WERI-Rb-1 (cell line): ENCODE data around the gene NT5C1B.

Experiments used
- DNase-seq: peaks from one replicate; pipeline ENCODE4 v3.0.0-alpha.2; 2020
- H3K27ac ChIP-seq: fragments of 250-450 bp; sonication (Bioruptor Pico); 2 replicates; pipeline ENCODE4 v1.5.1; 2020; ENCODE audit warnings: mild to moderate bottlenecking, moderate library complexity
- H3K27me3 ChIP-seq: fragments of 250-450 bp; sonication (Bioruptor Pico); 2 replicates; pipeline ENCODE4 v1.5.1; 2021; ENCODE audit warnings: mild to moderate bottlenecking, low read depth, moderate library complexity; ENCODE audit not compliant: insufficient read depth, severe bottlenecking
- H3K36me3 ChIP-seq: fragments of 250-450 bp; sonication (Bioruptor Pico); 2 replicates; pipeline ENCODE4 v1.5.1; 2020; ENCODE audit warnings: mild to moderate bottlenecking, moderate library complexity
- H3K4me3 ChIP-seq: 2 replicates; pipeline ENCODE4 v1.5.1; 2011; ENCODE audit warnings: low read depth, mild to moderate bottlenecking, control low read depth, low read length
- H3K9me3 ChIP-seq: fragments of 250-450 bp; sonication (Bioruptor Pico); 2 replicates; pipeline ENCODE4 v1.5.1; 2021; ENCODE audit warnings: mild to moderate bottlenecking, moderate library complexity; ENCODE audit not compliant: severe bottlenecking
- TF ChIP-seq, protein P1 (sequence below): IDR thresholded peaks from 2 replicates; pipeline ENCODE4 v1.5.1; 2011; ENCODE audit warnings: low read depth, mild to moderate bottlenecking, control low read depth, inconsistent platforms, low read length

Gene NT5C1B

DNA sequence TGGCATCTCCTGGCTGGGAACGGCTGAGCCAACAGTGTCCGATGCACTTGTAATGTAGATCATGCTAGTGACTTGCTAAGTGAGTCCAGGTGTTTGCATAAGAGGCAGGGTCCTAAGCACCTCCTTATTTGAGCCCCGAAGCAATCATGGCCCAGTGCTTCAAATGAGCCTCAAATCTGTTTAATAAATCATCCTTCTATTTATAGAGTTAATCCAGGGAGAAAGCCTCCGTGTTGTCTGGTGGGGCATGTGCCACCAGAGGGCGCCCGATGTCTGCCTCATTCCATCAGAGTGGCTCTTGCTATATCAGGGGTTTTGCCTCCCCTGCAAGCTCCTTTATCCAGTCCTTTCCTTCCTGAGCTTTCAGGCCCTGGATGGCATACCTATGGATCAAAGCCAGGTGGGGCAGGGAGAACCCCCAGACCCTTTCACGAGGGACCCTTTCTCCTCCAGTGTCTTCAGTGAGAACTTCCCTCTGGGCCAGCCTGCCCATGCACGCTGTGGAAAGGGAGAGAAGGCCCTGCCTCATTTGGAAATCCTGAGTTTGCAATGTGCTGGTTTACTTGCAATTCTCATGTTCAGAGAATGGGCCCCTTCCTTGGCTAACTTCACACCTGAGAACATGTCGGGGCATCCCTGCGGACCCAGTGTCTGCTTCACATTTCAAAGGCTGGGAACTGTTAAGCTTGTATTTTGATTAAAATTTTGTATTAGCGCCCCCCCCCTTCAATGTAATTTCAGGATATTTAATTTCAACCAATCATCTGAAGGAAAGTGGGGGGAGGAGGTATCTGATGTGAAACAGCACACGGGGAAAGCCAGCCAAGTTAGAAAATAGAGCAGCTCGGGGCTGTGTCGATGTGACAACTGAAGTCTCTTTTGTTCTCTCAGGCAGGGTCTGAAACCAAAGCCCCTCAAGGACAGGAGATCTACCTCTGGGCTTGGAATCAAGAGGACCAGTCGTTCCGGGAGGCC is 68.6 kb downstream of the NT5C1B start:
- no peak overlapping the region for H3K4me3 ChIP-seq
- no peaks in the 10 kb centered on the region for H3K9me3 ChIP-seq
- peak; percentile 90 for DNase-seq
- TF ChIP-seq, protein P1, sequence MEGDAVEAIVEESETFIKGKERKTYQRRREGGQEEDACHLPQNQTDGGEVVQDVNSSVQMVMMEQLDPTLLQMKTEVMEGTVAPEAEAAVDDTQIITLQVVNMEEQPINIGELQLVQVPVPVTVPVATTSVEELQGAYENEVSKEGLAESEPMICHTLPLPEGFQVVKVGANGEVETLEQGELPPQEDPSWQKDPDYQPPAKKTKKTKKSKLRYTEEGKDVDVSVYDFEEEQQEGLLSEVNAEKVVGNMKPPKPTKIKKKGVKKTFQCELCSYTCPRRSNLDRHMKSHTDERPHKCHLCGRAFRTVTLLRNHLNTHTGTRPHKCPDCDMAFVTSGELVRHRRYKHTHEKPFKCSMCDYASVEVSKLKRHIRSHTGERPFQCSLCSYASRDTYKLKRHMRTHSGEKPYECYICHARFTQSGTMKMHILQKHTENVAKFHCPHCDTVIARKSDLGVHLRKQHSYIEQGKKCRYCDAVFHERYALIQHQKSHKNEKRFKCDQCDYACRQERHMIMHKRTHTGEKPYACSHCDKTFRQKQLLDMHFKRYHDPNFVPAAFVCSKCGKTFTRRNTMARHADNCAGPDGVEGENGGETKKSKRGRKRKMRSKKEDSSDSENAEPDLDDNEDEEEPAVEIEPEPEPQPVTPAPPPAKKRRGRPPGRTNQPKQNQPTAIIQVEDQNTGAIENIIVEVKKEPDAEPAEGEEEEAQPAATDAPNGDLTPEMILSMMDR: peak; percentile 95
- peaks cover 74% of the 10 kb centered on the region for H3K27me3 ChIP-seq
- no peaks in the 10 kb centered on the region for H3K36me3 ChIP-seq
- no peak overlapping the region for H3K27ac ChIP-seq

GRCh38 chr2:18519914-18520450 is 69.4 kb downstream of the NT5C1B start:
- TF ChIP-seq, protein P1: no peak
- Histone ChIP-seq H3K9me3 (no peaks in the 10 kb centered on the region), H3K4me3 (no peak overlapping the region), H3K27ac (no peak overlapping the region), H3K36me3 (no peaks in the 10 kb centered on the region), H3K27me3 (peaks cover 73% of the 10 kb centered on the region)
- no peak for DNase-seq

DNA sequence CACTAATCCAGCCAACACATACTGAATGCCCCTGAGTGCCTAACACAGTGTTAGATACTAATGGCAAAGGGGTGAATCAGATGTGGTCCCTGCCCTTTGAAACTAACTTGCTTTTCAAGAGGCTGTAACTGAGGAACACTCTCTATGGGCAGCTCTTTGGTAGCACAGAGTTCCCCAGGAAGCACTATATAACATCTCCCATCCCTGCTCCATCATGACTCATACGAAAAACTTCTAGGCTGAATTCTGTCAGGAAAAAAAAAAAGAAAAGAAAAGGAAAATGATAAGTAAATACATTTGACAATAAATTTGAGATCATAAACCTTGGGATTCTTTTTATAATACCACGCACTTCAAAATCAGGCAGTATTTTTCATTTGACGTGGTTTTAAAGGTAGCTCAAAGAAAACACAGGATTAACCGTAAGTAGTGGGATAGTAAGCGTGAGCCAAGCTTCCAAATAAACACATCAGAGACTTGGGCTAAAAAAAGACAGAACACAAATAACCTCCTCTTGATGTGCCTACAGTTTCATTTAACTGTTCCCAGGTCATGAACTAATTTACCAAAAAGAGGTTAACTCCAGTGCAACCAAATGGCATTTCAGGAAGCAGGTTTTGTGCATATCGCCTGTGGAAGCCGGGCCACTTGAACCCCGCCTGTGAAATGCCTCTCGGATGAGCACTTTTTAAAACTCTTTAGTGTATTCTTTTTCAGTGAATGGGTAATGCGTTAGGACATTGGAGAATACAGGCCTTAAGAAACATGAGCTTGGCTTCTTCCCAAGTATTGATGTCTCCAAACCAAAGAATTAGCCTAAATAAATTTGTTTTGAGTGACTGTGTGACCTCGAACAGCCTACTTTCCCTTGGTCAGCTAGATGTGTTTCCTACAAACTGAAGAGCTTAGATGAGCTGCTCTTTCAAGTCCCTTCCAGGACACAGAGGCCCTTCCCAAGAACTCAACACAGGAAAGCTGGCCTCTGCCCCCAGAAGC is 71.0 kb downstream of the NT5C1B start:
- TF ChIP-seq, protein P1: no peak
- Histone ChIP-seq H3K4me3 (no peak overlapping the region), H3K27ac (no peak overlapping the region), H3K9me3 (no peaks in the 10 kb centered on the region), H3K27me3 (peaks cover 68% of the 10 kb centered on the region), H3K36me3 (no peaks in the 10 kb centered on the region)
- DNase-seq: no peak

GRCh38 chr2:18517386-18517785 is 72.0 kb downstream of the NT5C1B start:
- no peak overlapping the region for H3K4me3 ChIP-seq
- no peak for DNase-seq
- TF ChIP-seq, protein P1: no peak
- peaks cover 61% of the 10 kb centered on the region for H3K27me3 ChIP-seq
- no peak overlapping the region for H3K27ac ChIP-seq
- H3K36me3 ChIP-seq: no peaks in the 10 kb centered on the region
- H3K9me3 ChIP-seq: no peaks in the 10 kb centered on the region

GRCh38 chr2:18516112-18516511 is 73.3 kb downstream of the NT5C1B start:
- no peak overlapping the region for H3K27ac ChIP-seq
- H3K36me3 ChIP-seq: no peaks in the 10 kb centered on the region
- no peak for DNase-seq
- no peak overlapping the region for H3K4me3 ChIP-seq
- no peaks in the 10 kb centered on the region for H3K9me3 ChIP-seq
- TF ChIP-seq, protein P1: no peak
- H3K27me3 ChIP-seq: peaks cover 51% of the 10 kb centered on the region
